ENCODE measurements around the gene CADM2. TPM values are rescaled to one million over a fixed set of nuclear protein-coding genes. Genes with fewer than 3 reads are reported as not detected.

Gene CADM2
- total RNA-seq, 1 donor from 2014 or later, result 6.8 TPM

GRCh38 chr3:85427467-85427866 is 468.7 kb downstream of the CADM2 start:
- no peaks in the 10 kb centered on the region for H3K9me3 ChIP-seq (ENCODE audit: low read depth)
- H3K79me2 ChIP-seq (ENCODE audit: low read depth), result no peaks in the 10 kb centered on the region
- TF ChIP-seq, protein P1, sequence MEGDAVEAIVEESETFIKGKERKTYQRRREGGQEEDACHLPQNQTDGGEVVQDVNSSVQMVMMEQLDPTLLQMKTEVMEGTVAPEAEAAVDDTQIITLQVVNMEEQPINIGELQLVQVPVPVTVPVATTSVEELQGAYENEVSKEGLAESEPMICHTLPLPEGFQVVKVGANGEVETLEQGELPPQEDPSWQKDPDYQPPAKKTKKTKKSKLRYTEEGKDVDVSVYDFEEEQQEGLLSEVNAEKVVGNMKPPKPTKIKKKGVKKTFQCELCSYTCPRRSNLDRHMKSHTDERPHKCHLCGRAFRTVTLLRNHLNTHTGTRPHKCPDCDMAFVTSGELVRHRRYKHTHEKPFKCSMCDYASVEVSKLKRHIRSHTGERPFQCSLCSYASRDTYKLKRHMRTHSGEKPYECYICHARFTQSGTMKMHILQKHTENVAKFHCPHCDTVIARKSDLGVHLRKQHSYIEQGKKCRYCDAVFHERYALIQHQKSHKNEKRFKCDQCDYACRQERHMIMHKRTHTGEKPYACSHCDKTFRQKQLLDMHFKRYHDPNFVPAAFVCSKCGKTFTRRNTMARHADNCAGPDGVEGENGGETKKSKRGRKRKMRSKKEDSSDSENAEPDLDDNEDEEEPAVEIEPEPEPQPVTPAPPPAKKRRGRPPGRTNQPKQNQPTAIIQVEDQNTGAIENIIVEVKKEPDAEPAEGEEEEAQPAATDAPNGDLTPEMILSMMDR (IDR thresholded peaks at IDR 0.05), result no peak
- TF ChIP-seq EZH2phosphoT487 (IDR thresholded peaks at IDR 0.05), result no peak
- no peak for TF ChIP-seq EZH2 (IDR thresholded peaks at IDR 0.05)
- no peak overlapping the region for H2AFZ ChIP-seq (replicated peaks)
- peaks cover 4% of the 10 kb centered on the region for H3K36me3 Mint-ChIP-seq
- no peak overlapping the region for H3K4me2 ChIP-seq
- H3K4me3 Mint-ChIP-seq, result no peak overlapping the region
- H3K4me1 Mint-ChIP-seq, result no peaks in the 10 kb centered on the region
- no peaks in the 10 kb centered on the region for H3K27me3 Mint-ChIP-seq (ENCODE audit: insufficient read depth, low read depth)
- DNase-seq (ENCODE audit: low spot score), result no peak
- no peak overlapping the region for H3K27ac ChIP-seq
- no peaks in the 10 kb centered on the region for H4K20me1 ChIP-seq (ENCODE audit: low read depth)
- H3K27ac Mint-ChIP-seq, result no peak overlapping the region
- peaks cover 9% of the 10 kb centered on the region for H3K9me3 Mint-ChIP-seq
- H3K27me3 ChIP-seq, result no peaks in the 10 kb centered on the region
- H3K4me1 ChIP-seq, result no peaks in the 10 kb centered on the region
- no peak overlapping the region for H3K4me3 ChIP-seq
- H3F3A ChIP-seq (ENCODE audit: low read depth), result no peaks in the 10 kb centered on the region
- no peak overlapping the region for H3K9ac ChIP-seq
- H3K36me3 ChIP-seq, result no peaks in the 10 kb centered on the region

- TF ChIP-seq EZH2 (IDR thresholded peaks at IDR 0.05) (no peak), EZH2phosphoT487 (IDR thresholded peaks at IDR 0.05) (no peak)
- TF ChIP-seq, protein P1 (IDR thresholded peaks at IDR 0.05), result no peak
- Histone ChIP-seq H3K79me2 (ENCODE audit: low read depth) (no peaks in the 10 kb centered on the region), H3K27ac (no peak overlapping the region), H3F3A (ENCODE audit: low read depth) (no peaks in the 10 kb centered on the region), H3K4me1 (no peaks in the 10 kb centered on the region), H3K4me2 (no peak overlapping the region), H3K9ac (no peak overlapping the region), H3K9me3 (ENCODE audit: low read depth) (no peaks in the 10 kb centered on the region), H3K36me3 (no peaks in the 10 kb centered on the region), H4K20me1 (ENCODE audit: low read depth) (no peaks in the 10 kb centered on the region), H3K27me3 (no peaks in the 10 kb centered on the region), H3K4me3 (no peak overlapping the region), H2AFZ (replicated peaks) (no peak overlapping the region)
- Mint-ChIP-seq H3K4me3 (no peak overlapping the region), H3K27me3 (ENCODE audit: insufficient read depth, low read depth) (peaks cover 3% of the 10 kb centered on the region), H3K9me3 (no peaks in the 10 kb centered on the region), H3K36me3 (no peaks in the 10 kb centered on the region), H3K27ac (no peak overlapping the region), H3K4me1 (no peaks in the 10 kb centered on the region)
- DNase-seq (ENCODE audit: low spot score), result no peak
These were observed 473.3 kb downstream of the CADM2 start for GRCh38 chr3:85432081-85432480.

- Histone ChIP-seq H3K27me3 (no peaks in the 10 kb centered on the region), H3K9me3 (ENCODE audit: low read depth) (no peaks in the 10 kb centered on the region), H3K4me3 (no peak overlapping the region), H3K27ac (no peak overlapping the region), H4K20me1 (ENCODE audit: low read depth) (no peaks in the 10 kb centered on the region), H3K4me2 (no peak overlapping the region), H3K36me3 (no peaks in the 10 kb centered on the region), H3K4me1 (no peaks in the 10 kb centered on the region), H3K9ac (no peak overlapping the region), H3K79me2 (ENCODE audit: low read depth) (no peaks in the 10 kb centered on the region), H3F3A (ENCODE audit: low read depth) (no peaks in the 10 kb centered on the region), H2AFZ (replicated peaks) (no peak overlapping the region)
- Mint-ChIP-seq H3K9me3 (no peaks in the 10 kb centered on the region), H3K27ac (no peak overlapping the region), H3K4me1 (no peaks in the 10 kb centered on the region), H3K27me3 (ENCODE audit: insufficient read depth, low read depth) (peaks cover 3% of the 10 kb centered on the region), H3K4me3 (no peak overlapping the region), H3K36me3 (no peaks in the 10 kb centered on the region)
- TF ChIP-seq EZH2 (IDR thresholded peaks at IDR 0.05), result no peak
- TF ChIP-seq, protein P1 (IDR thresholded peaks at IDR 0.05), result no peak
- TF ChIP-seq EZH2phosphoT487 (IDR thresholded peaks at IDR 0.05), result no peak
- no peak for DNase-seq (ENCODE audit: low spot score)
These were observed 474.5 kb downstream of the CADM2 start for GRCh38 chr3:85433319-85433718.

Data from neural progenitor cell (in vitro differentiated cells).